SJCRH30 (cell line): Measurements from ENCODE around the gene CNTN5. TPM values are rescaled to one million over a fixed set of nuclear protein-coding genes. Genes with fewer than 3 reads are reported as not detected.
"Not testable (repeated sequence)": the region's sequence is repeated elsewhere in the genome, so short reads cannot be mapped to it uniquely, and the experiment has no call there.

ENCODE experiments used
- DNase-seq, 2 experiments: peaks; one replicate each; pipeline ENCODE4 v3.0.0-alpha.2; 2015 to 2020
- H3K27ac ChIP-seq: fragments of 250-450 bp; sonication (Bioruptor Pico); 2 replicates; pipeline ENCODE4 v1.5.1; 2020; ENCODE audit warnings: mild to moderate bottlenecking, moderate library complexity
- H3K27me3 ChIP-seq: fragments of 250-450 bp; sonication (Bioruptor Pico); 2 replicates; pipeline ENCODE4 v1.5.1; 2020; ENCODE audit warnings: mild to moderate bottlenecking, moderate library complexity
- H3K36me3 ChIP-seq: fragments of 250-450 bp; sonication (Bioruptor Pico); 2 replicates; pipeline ENCODE4 v1.5.1; 2020; ENCODE audit warnings: mild to moderate bottlenecking, moderate library complexity
- H3K4me1 ChIP-seq: fragments of 250-450 bp; sonication (Bioruptor Pico); 2 replicates; pipeline ENCODE4 v1.5.1; 2020; ENCODE audit warnings: mild to moderate bottlenecking, moderate library complexity
- H3K4me3 ChIP-seq: fragments of 250-450 bp; sonication (Bioruptor Pico); 2 replicates; pipeline ENCODE4 v1.5.1; 2020; ENCODE audit warnings: mild to moderate bottlenecking, moderate library complexity
- H3K9me3 ChIP-seq: fragments of 250-450 bp; sonication (Bioruptor Pico); replicated peaks from 2 replicates; pipeline ENCODE4 v1.5.1; 2020; ENCODE audit warnings: mild to moderate bottlenecking, moderate library complexity
- total RNA-seq: library from RNA; depleted of rRNA; stranded (reverse); fragments of >200 nt; shearing (Covaris generic); gene quantifications from 2 replicates; pipeline ENCODE4 v1.2.3, GENCODE V29; 2014

The CNTN5 gene
- total RNA-seq, 1 experiment from 2014 or later = 0.34 TPM

DNA sequence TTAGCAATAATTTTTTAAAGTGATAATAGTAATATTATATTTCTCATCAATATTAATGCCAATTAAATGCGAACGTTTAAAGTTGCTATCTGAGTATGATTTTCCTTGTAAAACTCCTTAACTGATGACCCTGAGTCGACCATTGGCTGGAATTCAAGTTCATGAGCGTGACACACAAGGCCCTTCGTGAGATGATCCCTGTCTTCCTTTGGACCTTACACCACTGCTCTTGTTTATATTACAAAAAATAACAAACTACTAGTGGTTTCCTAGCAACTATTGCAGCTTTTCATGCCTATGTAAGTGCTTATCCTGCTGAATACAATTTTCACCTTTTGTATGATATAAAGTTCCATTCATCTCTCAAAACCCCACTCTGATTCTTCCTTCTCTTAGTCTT, 752.9 kb downstream of the CNTN5 start:
- Histone ChIP-seq H3K4me1 (no peaks in the 10 kb centered on the region), H3K9me3 (no peaks in the 10 kb centered on the region), H3K36me3 (no peaks in the 10 kb centered on the region), H3K4me3 (no peak overlapping the region), H3K27me3 (no peaks in the 10 kb centered on the region), H3K27ac (no peak overlapping the region)
- peak; percentile 3 to 4 for DNase-seq

DNA sequence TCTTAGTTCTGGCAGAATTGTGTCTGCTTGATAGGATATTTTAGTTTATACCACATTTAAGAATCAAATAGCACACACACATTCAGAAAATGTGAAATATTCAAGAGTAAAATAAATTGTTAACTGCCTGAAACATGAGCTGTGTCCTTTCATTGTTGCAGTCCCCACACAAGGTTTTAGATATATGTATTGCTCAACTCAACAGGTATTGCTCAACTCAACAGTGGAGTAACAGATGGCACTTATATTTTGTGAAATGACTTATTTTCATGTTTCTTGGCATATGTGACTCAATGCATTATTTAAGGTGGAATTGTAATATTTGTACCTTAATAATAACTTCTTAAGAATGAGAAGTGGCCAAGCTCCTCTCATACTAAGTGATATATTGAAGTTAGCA, 760.3 kb downstream of the CNTN5 start:
- H3K36me3 ChIP-seq = no peaks in the 10 kb centered on the region
- no peaks in the 10 kb centered on the region for H3K4me1 ChIP-seq
- no peaks in the 10 kb centered on the region for H3K27me3 ChIP-seq
- H3K9me3 ChIP-seq = no peaks in the 10 kb centered on the region
- no peak for DNase-seq
- no peak overlapping the region for H3K27ac ChIP-seq
- H3K4me3 ChIP-seq = no peak overlapping the region

DNA sequence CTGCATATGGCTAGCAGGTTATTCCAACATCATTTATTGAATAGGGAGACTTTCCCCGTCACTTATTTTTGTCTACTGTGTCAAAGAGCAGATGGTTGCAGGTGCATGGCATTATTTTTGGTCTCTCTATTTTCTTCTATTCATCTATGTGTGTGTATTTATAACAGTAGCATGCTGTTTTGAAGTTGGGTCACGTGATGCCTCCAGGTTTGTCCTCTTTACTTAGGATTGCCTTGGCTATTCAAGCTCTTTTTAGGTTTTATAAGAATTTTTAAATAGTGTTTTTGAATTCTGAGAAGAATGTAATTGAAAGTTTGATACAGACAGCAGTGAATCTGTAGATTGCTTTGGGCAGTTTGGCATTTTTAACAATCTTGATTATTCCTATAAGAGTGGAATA, 770.6 kb downstream of the CNTN5 start:
- DNase-seq = no peak
- Histone ChIP-seq H3K36me3 (no peaks in the 10 kb centered on the region), H3K9me3 (no peaks in the 10 kb centered on the region), H3K27ac (no peak overlapping the region), H3K27me3 (no peaks in the 10 kb centered on the region), H3K4me3 (no peak overlapping the region), H3K4me1 (no peaks in the 10 kb centered on the region)

GRCh38 chr11:99795999-99796398, 775.2 kb downstream of the CNTN5 start:
- Histone ChIP-seq H3K36me3 (no peaks in the 10 kb centered on the region), H3K27me3 (no peaks in the 10 kb centered on the region), H3K4me3 (no peak overlapping the region), H3K27ac (no peak overlapping the region), H3K4me1 (no peaks in the 10 kb centered on the region), H3K9me3 (no peaks in the 10 kb centered on the region)
- no peak for DNase-seq

DNA sequence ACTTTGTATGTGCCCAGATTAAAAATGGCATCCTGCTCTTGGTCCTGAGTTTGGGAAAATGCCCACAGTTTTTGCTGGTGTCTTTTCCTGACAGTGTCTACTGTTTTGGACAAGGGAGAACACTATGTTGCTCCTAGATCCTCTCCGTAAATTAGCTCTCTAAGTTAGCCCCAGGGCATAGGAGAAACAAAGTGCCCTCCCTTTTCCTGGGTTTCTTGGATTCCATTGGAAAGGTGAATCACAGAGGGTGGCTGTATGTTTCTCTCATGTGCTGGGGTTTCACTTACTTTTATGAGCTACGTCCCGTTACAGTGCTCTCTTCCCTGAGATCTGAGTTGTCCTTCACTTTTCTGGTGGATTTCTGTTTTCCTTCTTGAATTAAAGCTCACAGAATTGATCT, 782.8 kb downstream of the CNTN5 start:
- peak in 1 of 2 experiments; percentile 5 for DNase-seq
- H3K4me1 ChIP-seq = no peaks in the 10 kb centered on the region
- no peaks in the 10 kb centered on the region for H3K9me3 ChIP-seq
- H3K36me3 ChIP-seq = no peaks in the 10 kb centered on the region
- no peak overlapping the region for H3K27ac ChIP-seq
- H3K27me3 ChIP-seq = no peaks in the 10 kb centered on the region
- H3K4me3 ChIP-seq = no peak overlapping the region

DNA sequence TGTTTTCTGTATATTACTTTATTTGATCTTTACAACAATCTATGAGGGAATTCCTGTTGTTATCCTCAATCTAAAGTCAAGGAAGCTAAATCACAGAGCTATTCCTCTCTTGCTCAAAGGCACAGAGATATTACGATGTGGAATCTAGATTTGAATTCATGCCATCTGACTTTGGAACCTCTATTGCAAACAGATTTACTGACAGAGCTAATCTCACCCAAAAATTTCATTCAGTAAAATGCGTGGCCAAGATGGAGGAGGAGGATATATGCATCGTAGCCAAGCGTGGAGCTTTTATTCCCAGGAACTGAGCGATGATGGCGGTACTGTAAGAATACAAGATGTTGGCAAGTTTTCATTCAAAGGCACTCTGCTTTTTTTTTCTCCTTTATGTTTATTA, 791.8 kb downstream of the CNTN5 start:
- Histone ChIP-seq H3K27ac (no peak overlapping the region), H3K36me3 (no peaks in the 10 kb centered on the region), H3K4me1 (no peaks in the 10 kb centered on the region), H3K27me3 (no peaks in the 10 kb centered on the region), H3K9me3 (no peaks in the 10 kb centered on the region), H3K4me3 (no peak overlapping the region)
- no peak for DNase-seq

GRCh38 chr11:99814021-99814420, 793.3 kb downstream of the CNTN5 start:
- no peaks in the 10 kb centered on the region for H3K36me3 ChIP-seq
- H3K4me3 ChIP-seq = no peak overlapping the region
- no peak for DNase-seq
- H3K27me3 ChIP-seq = no peaks in the 10 kb centered on the region
- no peaks in the 10 kb centered on the region for H3K9me3 ChIP-seq
- no peak overlapping the region for H3K27ac ChIP-seq
- H3K4me1 ChIP-seq = no peaks in the 10 kb centered on the region

DNA sequence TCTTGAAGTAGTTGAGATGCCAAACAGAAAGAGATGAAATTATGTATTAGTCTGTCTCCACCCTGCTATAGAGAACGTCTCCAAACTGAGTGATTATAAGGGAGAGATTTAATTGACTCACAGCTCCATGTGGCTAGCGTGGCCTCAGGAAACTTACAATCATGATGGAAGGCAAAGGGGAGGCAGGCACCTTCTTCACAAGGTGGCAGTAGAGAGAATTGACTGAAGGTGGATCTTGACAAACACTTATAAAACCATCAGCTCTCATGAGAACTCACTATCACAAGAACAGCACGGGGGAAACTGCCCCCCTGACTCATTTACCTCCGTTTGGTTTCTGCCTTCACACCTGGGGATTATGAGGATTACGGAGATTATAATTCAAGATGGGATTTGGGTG, 794.0 kb downstream of the CNTN5 start:
- H3K36me3 ChIP-seq = no peaks in the 10 kb centered on the region
- H3K27ac ChIP-seq = no peak overlapping the region
- H3K27me3 ChIP-seq = no peaks in the 10 kb centered on the region
- no peak overlapping the region for H3K4me3 ChIP-seq
- no peak for DNase-seq
- H3K4me1 ChIP-seq = no peaks in the 10 kb centered on the region
- no peaks in the 10 kb centered on the region for H3K9me3 ChIP-seq

DNA sequence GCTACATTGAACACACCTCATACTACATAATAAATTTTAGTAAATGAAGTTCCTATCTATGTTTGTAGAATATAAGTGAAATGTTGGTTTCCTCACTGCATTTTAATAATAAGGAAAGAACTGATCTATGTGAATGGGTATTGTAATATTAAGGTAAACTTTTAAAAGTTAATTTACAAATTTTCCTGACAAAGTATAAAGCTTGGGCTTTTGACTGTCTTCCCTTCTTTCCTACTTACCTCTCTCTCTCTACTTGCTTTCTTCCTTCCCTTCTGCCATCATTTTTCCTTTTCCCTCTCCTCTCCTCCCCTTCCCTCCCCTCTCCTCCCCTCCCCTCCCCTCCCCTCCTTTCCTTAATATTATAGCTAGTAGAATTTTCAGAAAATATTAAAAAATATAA, 798.2 kb downstream of the CNTN5 start:
- DNase-seq = no peak
- Histone ChIP-seq H3K4me1 (no peaks in the 10 kb centered on the region), H3K27ac (no peak overlapping the region), H3K36me3 (no peaks in the 10 kb centered on the region), H3K4me3 (no peak overlapping the region), H3K9me3 (no peaks in the 10 kb centered on the region), H3K27me3 (no peaks in the 10 kb centered on the region)

- Histone ChIP-seq H3K27ac (no peak overlapping the region), H3K9me3 (no peaks in the 10 kb centered on the region), H3K36me3 (no peaks in the 10 kb centered on the region), H3K4me1 (no peaks in the 10 kb centered on the region), H3K27me3 (no peaks in the 10 kb centered on the region), H3K4me3 (no peak overlapping the region)
- DNase-seq = no peak
Observed at GRCh38 chr11:99822846-99823565, 802.3 kb downstream of the CNTN5 start.

- peak overlapping the region; percentile 28 for H3K27ac ChIP-seq
- H3K4me1 ChIP-seq, H3K4me3 ChIP-seq, H3K27me3 ChIP-seq, H3K36me3 ChIP-seq, H3K9me3 ChIP-seq: not testable (repeated sequence)
- peak; percentile 3 to 20 for DNase-seq
Observed at GRCh38 chr11:99836739-99837138, 816.0 kb downstream of the CNTN5 start.

GRCh38 chr11:99841885-99842284, 821.1 kb downstream of the CNTN5 start:
- DNase-seq = no peak
- no peaks in the 10 kb centered on the region for H3K36me3 ChIP-seq
- no peak overlapping the region for H3K4me3 ChIP-seq
- no peak overlapping the region for H3K27ac ChIP-seq
- H3K27me3 ChIP-seq = no peaks in the 10 kb centered on the region
- H3K9me3 ChIP-seq = no peaks in the 10 kb centered on the region
- H3K4me1 ChIP-seq = no peaks in the 10 kb centered on the region

GRCh38 chr11:99865951-99866350, 845.2 kb downstream of the CNTN5 start:
- no peak for DNase-seq
- Histone ChIP-seq H3K36me3 (no peaks in the 10 kb centered on the region), H3K27ac (no peak overlapping the region), H3K4me3 (no peak overlapping the region), H3K9me3 (no peaks in the 10 kb centered on the region), H3K4me1 (no peaks in the 10 kb centered on the region), H3K27me3 (no peaks in the 10 kb centered on the region)

GRCh38 chr11:99881610-99882009, 860.9 kb downstream of the CNTN5 start:
- no peaks in the 10 kb centered on the region for H3K27me3 ChIP-seq

GRCh38 chr11:99884750-99885149, 864.0 kb downstream of the CNTN5 start:
- H3K27me3 ChIP-seq = no peaks in the 10 kb centered on the region

More at GRCh38 chr11:99881610-99882009, 860.9 kb downstream of the CNTN5 start:
- Histone ChIP-seq H3K27ac (no peak overlapping the region), H3K9me3 (no peaks in the 10 kb centered on the region), H3K4me1 (no peaks in the 10 kb centered on the region), H3K4me3 (no peak overlapping the region), H3K36me3 (no peaks in the 10 kb centered on the region)
- DNase-seq = no peak

GRCh38 chr11:99887481-99887880, 866.7 kb downstream of the CNTN5 start:
- no peaks in the 10 kb centered on the region for H3K36me3 ChIP-seq
- H3K9me3 ChIP-seq = no peaks in the 10 kb centered on the region
- no peaks in the 10 kb centered on the region for H3K4me1 ChIP-seq
- no peak overlapping the region for H3K27ac ChIP-seq
- H3K27me3 ChIP-seq = no peaks in the 10 kb centered on the region
- no peak overlapping the region for H3K4me3 ChIP-seq
- no peak for DNase-seq

More at GRCh38 chr11:99884750-99885149, 864.0 kb downstream of the CNTN5 start:
- no peak overlapping the region for H3K27ac ChIP-seq
- no peaks in the 10 kb centered on the region for H3K9me3 ChIP-seq
- H3K4me1 ChIP-seq = no peaks in the 10 kb centered on the region
- no peaks in the 10 kb centered on the region for H3K36me3 ChIP-seq
- DNase-seq = no peak
- H3K4me3 ChIP-seq = no peak overlapping the region
